Sigmoid colon (tissue), 4 donors: ENCODE measurements around the gene NUP214.
"Not testable (repeated sequence)": the region's sequence is repeated elsewhere in the genome, so short reads cannot be mapped to it uniquely, and the experiment has no call there.

Experiments used
- POLR2A ChIP-seq, 2 donors: fragments of 450-650 bp; IDR thresholded peaks; one replicate each; pipeline ENCODE4 v1.6.1; 2016; ENCODE audit warnings: antibody characterized with exemption in 2 of 2, mild to moderate bottlenecking in 2 of 2, moderate library complexity in 2 of 2
- POLR2AphosphoS5 ChIP-seq, 4 donors: sonication (generic); formaldehyde crosslinking; IDR thresholded peaks; one replicate each; pipeline ENCODE4 v1.6.1; 2017; ENCODE audit warnings: antibody characterized with exemption in 4 of 4
- TF ChIP-seq, protein P1 (sequence below), 4 experiments: fragments of 450-650 bp in 3 of 4; fragments of 200-600 bp in 1 of 4; IDR thresholded peaks; one replicate each; pipeline ENCODE4 v1.5.1; 2016 to 2019; ENCODE audit warnings: antibody characterized with exemption in 4 of 4, mild to moderate bottlenecking in 3 of 4, moderate library complexity in 2 of 4

DNA sequence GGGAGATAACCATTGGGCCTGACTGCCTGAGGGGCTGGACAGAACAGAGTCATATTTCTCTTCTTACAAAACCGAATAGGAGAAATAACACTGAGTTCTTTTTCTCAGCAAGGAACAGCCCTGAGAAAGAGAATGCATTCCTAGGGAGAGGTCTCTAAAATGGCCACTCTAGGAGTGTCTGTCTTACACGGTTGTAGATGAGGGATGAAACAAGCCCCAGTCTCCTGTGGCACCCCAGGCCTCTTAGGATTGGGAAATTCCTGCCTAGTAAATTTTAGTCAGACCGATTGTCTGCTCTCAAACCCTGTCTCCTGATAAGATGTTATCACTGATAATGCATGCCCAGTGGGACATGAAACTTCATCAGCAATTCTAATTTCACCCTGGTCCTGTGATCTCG is 86.5 kb downstream of the NUP214 start:
- TF ChIP-seq, protein P1, sequence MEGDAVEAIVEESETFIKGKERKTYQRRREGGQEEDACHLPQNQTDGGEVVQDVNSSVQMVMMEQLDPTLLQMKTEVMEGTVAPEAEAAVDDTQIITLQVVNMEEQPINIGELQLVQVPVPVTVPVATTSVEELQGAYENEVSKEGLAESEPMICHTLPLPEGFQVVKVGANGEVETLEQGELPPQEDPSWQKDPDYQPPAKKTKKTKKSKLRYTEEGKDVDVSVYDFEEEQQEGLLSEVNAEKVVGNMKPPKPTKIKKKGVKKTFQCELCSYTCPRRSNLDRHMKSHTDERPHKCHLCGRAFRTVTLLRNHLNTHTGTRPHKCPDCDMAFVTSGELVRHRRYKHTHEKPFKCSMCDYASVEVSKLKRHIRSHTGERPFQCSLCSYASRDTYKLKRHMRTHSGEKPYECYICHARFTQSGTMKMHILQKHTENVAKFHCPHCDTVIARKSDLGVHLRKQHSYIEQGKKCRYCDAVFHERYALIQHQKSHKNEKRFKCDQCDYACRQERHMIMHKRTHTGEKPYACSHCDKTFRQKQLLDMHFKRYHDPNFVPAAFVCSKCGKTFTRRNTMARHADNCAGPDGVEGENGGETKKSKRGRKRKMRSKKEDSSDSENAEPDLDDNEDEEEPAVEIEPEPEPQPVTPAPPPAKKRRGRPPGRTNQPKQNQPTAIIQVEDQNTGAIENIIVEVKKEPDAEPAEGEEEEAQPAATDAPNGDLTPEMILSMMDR (IDR thresholded peaks at IDR 0.05) = not testable (repeated sequence)
- not testable (repeated sequence) for TF ChIP-seq POLR2A, POLR2AphosphoS5 (IDR thresholded peaks at IDR 0.05)
